Hematopoietic multipotent progenitor cell treated with erythropoietin and hydrocortisone succinate and interleukin-3 and kit ligand, for 17 days (in vitro differentiated cells): Measurements from ENCODE around the gene PGR.
"Not testable (repeated sequence)": the region's sequence is repeated elsewhere in the genome, so short reads cannot be mapped to it uniquely, and the experiment has no call there.

ENCODE experiments used
- DNase-seq: peaks from one replicate; pipeline ENCODE4 v3.0.0-alpha.2; 2015; ENCODE audit warnings: low spot score

Gene PGR

GRCh38 chr11:101063706-101064105 is 65.9 kb downstream of the PGR start:
- DNase-seq = no peak

DNA sequence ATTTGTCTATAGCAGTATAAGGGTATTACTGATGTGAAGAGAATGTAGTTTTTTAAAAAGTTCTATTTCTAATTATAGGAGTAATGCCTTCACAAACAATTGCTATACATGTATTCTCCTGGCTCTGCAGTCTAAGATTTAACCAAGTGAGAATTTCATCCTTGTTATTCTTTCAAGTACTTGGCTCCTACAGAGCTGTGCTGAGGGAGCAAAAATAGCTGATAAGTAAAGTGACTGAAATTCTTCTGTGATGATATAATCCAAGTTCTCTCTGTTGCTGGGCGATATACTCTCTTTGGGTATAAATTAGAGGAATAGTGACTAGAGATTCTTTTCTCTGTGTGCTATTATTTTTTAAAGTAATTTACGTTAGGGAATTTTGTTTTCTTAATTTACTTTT is 68.0 kb downstream of the PGR start:
- DNase-seq = no peak

DNA sequence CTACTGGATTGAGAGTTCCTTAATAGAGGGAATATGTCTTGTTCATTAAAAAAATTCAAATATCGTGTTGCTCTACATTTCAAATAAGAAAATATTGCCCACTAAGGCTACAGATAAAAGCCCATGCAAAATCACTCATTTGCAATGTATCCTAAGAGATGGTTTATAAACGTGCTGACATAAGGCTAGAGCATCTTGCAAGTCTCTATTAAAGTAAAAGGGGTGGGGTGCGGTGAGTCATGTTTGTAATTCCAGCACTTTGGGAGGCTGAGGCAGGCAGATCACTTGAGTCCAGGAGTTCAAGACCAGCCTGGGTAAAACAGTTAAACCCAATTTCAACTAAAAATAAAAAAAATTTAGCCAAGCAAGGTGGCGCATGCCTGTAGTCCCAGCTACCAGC is 70.3 kb downstream of the PGR start:
- no peak for DNase-seq

DNA sequence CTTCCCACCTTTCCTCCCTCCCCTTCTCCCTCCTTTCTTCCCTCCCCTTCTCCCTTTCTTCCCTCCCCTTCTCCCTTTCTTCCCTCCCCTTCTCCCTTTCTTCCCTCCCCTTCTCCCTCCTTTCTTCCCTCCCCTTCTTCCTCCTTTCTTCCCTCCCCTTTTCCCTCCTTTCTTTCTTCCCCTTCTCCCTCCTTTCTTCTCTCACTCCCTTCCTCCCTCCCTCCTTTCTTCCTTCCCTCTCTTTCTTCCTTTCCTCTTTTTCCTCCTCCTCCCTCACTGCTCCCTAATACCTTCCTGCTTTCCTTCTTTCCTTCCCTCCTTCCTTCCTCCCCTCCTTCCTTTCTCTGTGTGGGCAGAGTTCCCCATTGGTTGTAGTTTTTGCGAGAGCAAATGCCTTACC is 76.1 kb downstream of the PGR start:
- DNase-seq = no peak

GRCh38 chr11:101051677-101052076 is 77.9 kb downstream of the PGR start:
- DNase-seq = no peak

DNA sequence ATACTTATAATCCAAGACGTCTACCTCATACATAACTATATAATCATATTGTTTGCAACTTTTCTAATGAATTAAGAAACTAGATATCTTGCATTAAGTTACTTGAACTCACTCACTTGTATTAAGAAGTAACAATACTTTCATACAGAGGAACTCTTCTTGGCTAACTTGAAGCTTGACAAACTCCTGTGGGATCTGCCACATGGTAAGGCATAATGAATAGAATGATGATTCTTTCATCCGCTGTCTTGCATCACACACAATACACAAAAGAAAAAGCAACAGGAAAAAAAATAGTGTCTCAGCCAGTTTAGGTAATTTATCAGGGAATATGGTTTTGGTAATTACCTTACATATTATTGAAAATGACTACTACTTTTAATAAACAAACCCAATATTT is 79.8 kb downstream of the PGR start:
- no peak for DNase-seq

- no peak for DNase-seq
These were observed 80.5 kb downstream of the PGR start for GRCh38 chr11:101049123-101049522.

GRCh38 chr11:101048479-101048878 is 81.1 kb downstream of the PGR start:
- no peak for DNase-seq

GRCh38 chr11:101046947-101047346 is 82.7 kb downstream of the PGR start:
- no peak for DNase-seq

DNA sequence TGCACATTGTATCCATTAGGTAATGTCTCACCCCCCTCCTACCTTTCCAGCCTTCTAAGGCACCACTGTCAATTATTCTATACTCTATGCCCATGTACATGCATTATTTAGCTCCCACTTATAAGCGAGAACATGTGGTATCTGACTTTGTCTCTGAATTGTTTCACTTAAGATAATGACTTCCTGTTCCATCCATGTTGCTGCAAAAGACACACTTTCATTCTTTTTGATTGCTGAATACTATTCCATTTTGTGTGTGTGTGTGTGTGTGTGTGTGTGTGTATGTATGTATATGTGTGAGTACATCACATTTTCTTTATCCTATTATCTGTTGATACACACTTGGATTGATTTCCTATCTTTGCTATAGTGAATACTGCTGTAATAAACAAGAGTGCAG is 84.2 kb downstream of the PGR start:
- no peak for DNase-seq

- DNase-seq = no peak
These were observed 85.7 kb downstream of the PGR start for GRCh38 chr11:101043940-101044339.

DNA sequence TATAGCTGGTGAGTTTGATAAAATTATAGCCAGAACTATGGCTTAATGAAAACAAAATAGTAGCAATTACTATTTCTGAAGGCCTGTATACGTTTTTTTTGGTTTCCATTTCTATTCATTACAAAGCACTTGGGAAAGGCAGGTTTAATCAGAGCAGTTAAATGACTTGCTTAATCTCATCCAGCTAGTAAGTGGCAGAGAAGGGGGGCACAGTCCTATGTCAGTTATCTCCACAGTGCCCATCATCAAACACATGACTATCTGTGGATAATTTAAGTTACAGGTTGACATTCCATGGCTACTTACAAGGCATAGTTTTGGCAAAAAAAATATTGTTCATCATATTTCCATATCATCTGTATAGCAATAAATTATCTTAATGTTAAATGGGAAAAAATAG is 93.7 kb downstream of the PGR start:
- DNase-seq = no peak

DNA sequence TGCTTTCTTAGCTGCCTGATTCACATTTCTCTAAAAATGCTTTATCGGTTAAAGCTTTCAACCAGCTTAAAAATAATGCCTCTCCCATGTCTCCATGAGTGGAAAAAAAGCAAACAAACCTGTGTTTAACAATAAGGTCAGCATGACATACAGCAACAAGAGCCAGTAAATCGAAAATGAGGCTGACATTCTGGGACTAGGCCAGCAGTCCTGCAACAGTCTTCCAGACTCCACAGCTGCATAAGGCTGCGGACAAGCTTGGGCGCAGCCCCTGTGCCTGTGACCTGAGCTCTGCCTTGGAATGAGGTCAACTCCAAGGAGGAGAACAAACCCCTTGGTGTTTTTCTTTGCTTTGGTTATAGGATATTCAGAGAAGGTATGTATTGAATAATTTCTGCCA is 95.5 kb downstream of the PGR start:
- no peak for DNase-seq

- DNase-seq = no peak
These were observed 96.6 kb downstream of the PGR start for GRCh38 chr11:101032991-101033390.

DNA sequence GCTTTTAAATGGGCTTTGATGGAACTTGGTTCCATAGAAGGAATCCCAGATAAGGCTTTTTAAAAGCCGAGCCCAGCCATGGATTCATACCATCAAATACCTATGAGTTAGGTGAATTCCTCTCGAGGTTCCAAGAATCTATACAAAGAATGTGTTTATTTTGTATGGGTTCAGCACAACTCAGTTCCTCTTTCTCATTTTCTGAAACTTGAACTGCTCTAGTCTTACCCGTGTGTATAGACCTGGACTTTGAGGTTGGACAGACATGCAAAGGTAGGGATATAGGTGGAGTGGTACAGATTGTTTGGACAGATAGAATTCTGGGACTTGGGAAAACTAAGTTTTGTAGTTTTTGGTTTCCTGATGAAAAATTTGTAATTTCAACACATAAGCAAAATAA is 97.9 kb downstream of the PGR start:
- no peak for DNase-seq

GRCh38 chr11:101030692-101031091 is 98.9 kb downstream of the PGR start:
- DNase-seq = no peak

DNA sequence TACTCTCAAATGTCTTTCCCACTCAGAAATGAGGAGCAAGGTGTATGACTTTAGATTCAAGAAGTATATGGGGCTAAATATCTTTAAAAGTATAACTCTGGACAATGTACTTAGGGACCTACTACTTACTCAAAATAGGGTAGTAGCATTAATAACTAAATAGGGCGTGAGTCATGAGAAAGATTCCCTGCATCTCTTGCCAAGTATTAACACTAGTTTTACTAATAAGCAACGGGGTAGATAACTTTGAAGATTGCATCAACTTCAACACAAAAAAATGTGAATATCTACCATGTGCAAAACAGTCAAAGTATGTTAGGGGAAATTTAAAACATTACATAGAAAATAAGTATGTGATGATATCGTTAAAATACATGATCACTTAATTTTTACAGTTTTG is 99.6 kb downstream of the PGR start:
- DNase-seq = no peak

DNA sequence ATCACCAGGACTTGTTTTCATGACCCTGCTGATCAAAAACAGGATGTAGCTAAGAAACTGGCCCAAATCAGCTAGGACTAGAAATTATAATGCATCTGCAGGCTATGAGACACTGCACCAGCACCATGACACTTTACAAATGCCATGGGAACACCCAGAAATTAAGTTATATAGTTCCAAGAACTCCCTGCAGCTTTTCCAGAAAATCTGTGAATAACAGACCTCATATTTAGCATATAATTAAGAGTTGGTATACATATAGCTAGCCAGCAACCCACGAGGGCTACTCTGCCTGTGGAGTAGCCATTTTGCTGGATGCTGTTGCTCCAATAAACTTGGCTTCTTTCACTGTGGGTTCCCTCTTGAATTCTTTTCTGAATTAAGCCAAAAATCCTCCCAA is 101.0 kb downstream of the PGR start:
- no peak for DNase-seq

DNA sequence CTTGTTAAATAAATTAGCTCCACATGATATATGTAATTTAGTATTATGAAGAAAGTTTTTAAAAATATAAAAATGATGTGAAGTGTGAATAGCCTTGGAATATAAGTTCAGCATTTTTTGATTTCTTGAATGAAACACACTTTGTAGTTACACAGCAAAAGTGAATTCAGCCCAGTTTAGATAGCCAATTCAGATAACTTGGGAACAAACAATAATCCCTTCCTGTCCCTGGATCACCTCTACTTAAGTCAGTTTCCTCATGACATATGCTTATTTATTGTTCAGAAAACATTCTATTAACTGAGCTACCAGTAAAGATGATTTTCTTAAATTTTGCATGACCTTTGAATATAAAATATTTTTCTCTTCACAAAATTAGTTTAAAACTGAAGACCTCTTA is 107.4 kb downstream of the PGR start:
- no peak for DNase-seq

- no peak for DNase-seq
These were observed 109.7 kb downstream of the PGR start for GRCh38 chr11:101019870-101020269.

DNA sequence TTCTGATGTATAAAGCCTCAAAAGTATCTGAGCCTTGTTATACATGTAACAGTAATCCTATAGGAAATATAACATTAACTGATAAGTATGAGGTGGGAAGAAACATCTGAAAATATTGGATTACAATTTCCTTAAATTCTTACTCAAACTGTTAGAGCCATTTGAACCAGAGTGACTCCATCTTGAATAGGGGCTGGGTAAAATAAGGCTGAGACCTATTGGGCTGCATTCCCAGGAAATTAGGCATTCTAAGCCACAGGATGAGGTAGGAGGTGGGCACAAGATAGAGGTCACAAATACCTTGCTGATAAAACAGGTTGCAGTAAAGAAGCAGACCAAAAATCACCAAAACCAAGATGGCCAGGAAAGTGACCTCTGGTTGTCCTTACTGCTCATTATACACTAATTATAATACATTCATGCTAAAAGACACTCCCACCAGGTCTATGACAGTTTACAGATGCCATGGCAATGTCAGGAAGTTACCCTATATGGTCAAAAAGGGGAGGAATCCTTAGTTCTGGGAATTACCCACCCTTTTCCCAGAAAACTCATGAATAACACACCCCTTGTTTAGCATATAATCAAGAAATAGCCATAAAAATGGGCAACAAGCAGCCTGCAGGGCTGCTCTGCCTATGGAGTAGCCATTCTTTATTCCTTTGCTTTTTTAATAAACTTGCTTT is 114.9 kb downstream of the PGR start:
- no peak for DNase-seq

DNA sequence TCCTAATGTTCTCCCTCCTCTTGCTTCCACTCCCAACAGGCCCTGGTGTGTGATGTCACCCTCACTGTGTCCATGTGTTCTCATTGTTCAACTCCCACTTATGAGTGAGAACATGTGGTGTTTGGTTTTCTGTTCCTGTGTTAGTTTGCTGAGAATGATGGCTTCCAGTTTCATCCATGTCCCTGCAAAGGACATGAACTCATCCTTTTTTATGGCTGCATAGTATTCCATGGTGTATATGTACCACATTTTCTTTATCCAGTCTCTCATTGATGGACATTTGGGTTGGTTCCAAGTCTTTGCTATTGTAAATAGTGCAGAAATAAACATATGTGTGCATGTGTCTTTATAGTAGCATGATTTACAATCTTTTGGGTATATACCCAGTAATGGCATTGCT is 115.9 kb downstream of the PGR start:
- DNase-seq = not testable (repeated sequence)

- no peak for DNase-seq
These were observed 117.7 kb downstream of the PGR start for GRCh38 chr11:101011881-101012280.

DNA sequence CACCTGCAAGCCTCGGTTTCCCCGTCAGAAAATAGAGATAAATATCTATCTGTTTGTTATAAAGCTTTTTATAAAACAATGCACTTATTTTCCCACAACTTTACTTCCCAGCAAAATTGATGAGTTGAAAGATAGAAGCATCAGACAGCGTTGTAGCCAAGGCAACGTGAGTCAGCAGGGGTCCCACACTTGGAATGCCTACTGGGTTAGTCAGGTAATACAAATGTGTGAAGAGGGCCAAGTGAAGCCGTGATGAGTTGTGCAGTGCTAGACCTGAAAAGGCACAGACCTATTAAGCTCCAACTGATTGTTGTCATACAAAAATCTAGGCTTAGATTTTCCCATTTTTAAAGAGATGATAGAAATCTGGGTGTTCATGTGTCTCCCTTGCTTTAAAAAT is 118.7 kb downstream of the PGR start:
- no peak for DNase-seq

GRCh38 chr11:101009690-101010055 is 119.9 kb downstream of the PGR start:
- no peak for DNase-seq
